ENCODE data around the gene MDFIC. TPM values are rescaled to one million over a fixed set of nuclear protein-coding genes. Genes with fewer than 3 reads are reported as not detected.

Gene MDFIC
- total and polyA plus RNA-seq, 7 donors = 4.4 to 58.1 (median 33.0) TPM

- TF ChIP-seq POLR2AphosphoS5 (IDR thresholded peaks at IDR 0.05) = peak in 2 of 4 donors; percentile 17 to 49
- TF ChIP-seq EP300 (IDR thresholded peaks at IDR 0.05) = no peak
- intact Hi-C loops (cut with DNase I) = loop anchor here (5.0 to 10.0 kb wide), 4 partner anchors 84 to 836 kb away; no protein-coding TSS in a partner anchor
- no peaks in the 10 kb centered on the region for H3K36me3 ChIP-seq
- 0% methylated on average over 51 of the region's 51 CpGs for WGBS, 2 donors
- DNase-seq = peak; percentile 71
- no peaks in the 10 kb centered on the region for H3K9me3 ChIP-seq
- peaks cover 0 to 42% (median 32%) of the 10 kb centered on the region in 4 donors for H3K4me1 ChIP-seq
- peak overlapping the region; percentile 75 to 89 (median 84) for H3K4me3 ChIP-seq
- peak overlapping the region; percentile 84 to 93 (median 88) for H3K27ac ChIP-seq
- no peaks in the 10 kb centered on the region for H3K27me3 ChIP-seq
Observed at GRCh38 chr7:114922652-114923402, 933 bp downstream of the MDFIC start.

- Histone ChIP-seq H3K36me3 (no peaks in the 10 kb centered on the region), H3K4me1 (peaks cover 0 to 43% (median 32%) of the 10 kb centered on the region in 4 donors), H3K27me3 (no peaks in the 10 kb centered on the region), H3K9me3 (no peaks in the 10 kb centered on the region), H3K4me3 (peak overlapping the region; percentile 75 to 89 (median 84)), H3K27ac (peak overlapping the region; percentile 84 to 93 (median 88))
- intact Hi-C loops (cut with DNase I) = loop anchor here (5.0 to 10.0 kb wide), 4 partner anchors 84 to 836 kb away; no protein-coding TSS in a partner anchor
- no peak for TF ChIP-seq POLR2A (IDR thresholded peaks at IDR 0.05)
- no peak for TF ChIP-seq CTCF (IDR thresholded peaks at IDR 0.05)
- TF ChIP-seq POLR2AphosphoS5 (IDR thresholded peaks at IDR 0.05) = peak in 1 of 4 donors; percentile 22
- DNase-seq = no peak
- WGBS, 2 donors = 1 to 2% methylated on average over 4 of the region's 4 CpGs
Observed at GRCh38 chr7:114923403-114923713, 1.5 kb downstream of the MDFIC start.

- H3K27me3 ChIP-seq = no peaks in the 10 kb centered on the region
- no peak for DNase-seq
- H3K36me3 ChIP-seq = no peaks in the 10 kb centered on the region
- H3K27ac ChIP-seq = peak overlapping the region; percentile 84 to 93 (median 88)
- peak overlapping the region; percentile 7 to 89 (median 81) for H3K4me3 ChIP-seq
- WGBS, 2 donors = 48 to 76% methylated on average over 4 of the region's 4 CpGs
- no peaks in the 10 kb centered on the region for H3K9me3 ChIP-seq
- TF ChIP-seq CTCF (IDR thresholded peaks at IDR 0.05) = no peak
- no peak for TF ChIP-seq POLR2A (IDR thresholded peaks at IDR 0.05)
- no peak for TF ChIP-seq EP300 (IDR thresholded peaks at IDR 0.05)
- no peak for TF ChIP-seq POLR2AphosphoS5 (IDR thresholded peaks at IDR 0.05)
- intact Hi-C loops (cut with DNase I) = loop anchor here (5.0 to 10.0 kb wide), 4 partner anchors 83 to 837 kb away; no protein-coding TSS in a partner anchor
- peaks cover 0 to 43% (median 32%) of the 10 kb centered on the region in 4 donors for H3K4me1 ChIP-seq
Observed at GRCh38 chr7:114924038-114924712, 2.3 kb downstream of the MDFIC start.

DNA sequence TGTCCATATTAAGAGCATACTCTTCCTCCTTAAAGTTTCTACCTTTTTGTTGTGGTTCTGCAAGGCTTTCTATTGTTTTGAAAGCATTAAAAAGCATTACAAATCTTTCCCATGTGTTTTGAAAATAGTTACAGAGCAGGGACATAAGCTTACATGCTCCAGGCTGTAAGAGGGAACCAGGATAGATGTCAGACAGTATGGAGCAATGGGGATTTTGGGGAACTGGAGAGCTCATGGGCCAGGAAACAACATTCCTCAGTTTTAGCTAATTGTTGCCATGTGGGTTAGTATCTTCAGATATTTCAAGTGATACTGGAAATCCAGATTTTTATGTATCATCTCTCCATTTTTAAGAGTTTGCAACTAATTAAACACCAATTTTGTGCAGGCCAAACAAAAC lies 3.5 kb downstream of the MDFIC start:
- Histone ChIP-seq H3K36me3 (no peaks in the 10 kb centered on the region), H3K4me1 (peaks cover 0 to 43% (median 38%) of the 10 kb centered on the region in 4 donors), H3K27me3 (no peaks in the 10 kb centered on the region), H3K9me3 (no peaks in the 10 kb centered on the region), H3K27ac (peak overlapping the region in 1 of 4 donors; percentile 84), H3K4me3 (no peak overlapping the region)
- intact Hi-C loops (cut with DNase I) = loop anchor here (10.0 kb wide), 1 partner anchor 749 kb away; no protein-coding TSS in a partner anchor
- no peak for DNase-seq
- TF ChIP-seq POLR2AphosphoS5 (IDR thresholded peaks at IDR 0.05) (no peak), CTCF (IDR thresholded peaks at IDR 0.05) (no peak), POLR2A (IDR thresholded peaks at IDR 0.05) (no peak), EP300 (IDR thresholded peaks at IDR 0.05) (no peak)

DNA sequence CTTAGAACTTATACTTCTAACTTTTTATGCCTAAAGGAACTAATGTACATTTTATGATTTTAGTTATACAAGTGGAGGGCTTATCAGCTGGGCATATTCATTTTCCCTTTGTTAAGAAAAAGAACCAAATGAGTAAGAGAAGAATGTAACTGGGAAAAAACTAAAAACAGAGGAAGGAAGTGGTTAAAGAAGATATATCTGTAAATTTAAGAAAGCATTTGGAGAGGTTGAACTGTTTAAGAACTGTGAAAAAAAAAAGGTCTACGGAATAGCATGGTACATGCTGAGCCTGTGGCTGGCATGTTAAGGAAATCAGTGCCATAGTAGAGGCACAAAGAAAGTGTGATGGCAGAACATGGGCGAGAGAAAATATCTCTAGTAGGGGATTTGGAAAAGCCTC lies 6.2 kb downstream of the MDFIC start:
- Histone ChIP-seq H3K4me3 (no peak overlapping the region), H3K9me3 (no peaks in the 10 kb centered on the region), H3K36me3 (no peaks in the 10 kb centered on the region), H3K4me1 (peaks cover 0 to 58% (median 40%) of the 10 kb centered on the region in 4 donors), H3K27ac (no peak overlapping the region), H3K27me3 (no peaks in the 10 kb centered on the region)
- DNase-seq = no peak
- TF ChIP-seq CTCF (IDR thresholded peaks at IDR 0.05) = no peak
- no peak for TF ChIP-seq POLR2A (IDR thresholded peaks at IDR 0.05)
- no peak for TF ChIP-seq EP300 (IDR thresholded peaks at IDR 0.05)
- no peak for TF ChIP-seq POLR2AphosphoS5 (IDR thresholded peaks at IDR 0.05)
- 63 to 71% methylated on average over 2 of the region's 2 CpGs for WGBS, 2 donors
- intact Hi-C loops (cut with DNase I) = loop anchor here (10.0 kb wide), 1 partner anchor 747 kb away; no protein-coding TSS in a partner anchor

All from sigmoid colon (tissue), 7 donors.